GM23338 (cell line): Measurements from ENCODE around the gene INS. TPM values are rescaled to one million over a fixed set of nuclear protein-coding genes. Genes with fewer than 3 reads are reported as not detected.

Source experiments
- ATAC-seq: fragments of 200-7000 bp; cut with Tn5 transposase; 3 replicates; pipeline ENCODE4 v1.9.1; 2020
- DNase-seq: peaks from one replicate; pipeline ENCODE4 v3.0.0-alpha.2; 2015; ENCODE audit warnings: low spot score
- H2AFZ ChIP-seq: fragments of 200-600 bp; sonication (generic); 2 replicates; pipeline ENCODE4 v1.8.0; 2016; ENCODE audit warnings: antibody characterized with exemption, mild to moderate bottlenecking, moderate library complexity
- H3F3A ChIP-seq: fragments of 200-600 bp; sonication (generic); replicated peaks from 2 replicates; pipeline ENCODE4 v1.8.0; 2017; ENCODE audit warnings: antibody characterized with exemption, mixed run types, low read depth
- H3K27ac ChIP-seq: fragments of 200-600 bp; sonication (generic); 2 replicates; pipeline ENCODE4 v1.6.1; 2016; ENCODE audit warnings: low read depth
- H3K27me3 ChIP-seq: fragments of 200-600 bp; sonication (generic); 2 replicates; pipeline ENCODE4 v1.8.0; 2016; ENCODE audit warnings: mild to moderate bottlenecking, mixed run types, moderate library complexity; ENCODE audit not compliant: insufficient read depth
- H3K36me3 ChIP-seq: fragments of 200-600 bp; sonication (generic); 2 replicates; pipeline ENCODE4 v1.8.0; 2016; ENCODE audit warnings: mild to moderate bottlenecking; ENCODE audit not compliant: insufficient read depth
- H3K4me1 ChIP-seq: fragments of 200-600 bp; sonication (generic); 2 replicates; pipeline ENCODE4 v1.8.0; 2016; ENCODE audit warnings: mild to moderate bottlenecking, moderate library complexity; ENCODE audit not compliant: insufficient read depth
- H3K4me2 ChIP-seq: fragments of 200-600 bp; sonication (generic); 2 replicates; pipeline ENCODE4 v1.7.1; 2017; ENCODE audit warnings: mixed run types
- H3K4me3 ChIP-seq: fragments of 200-600 bp; sonication (generic); 2 replicates; pipeline ENCODE4 v1.6.1; 2016; ENCODE audit warnings: mixed run types
- H3K79me2 ChIP-seq: fragments of 200-600 bp; sonication (generic); replicated peaks from 2 replicates; pipeline ENCODE4 v1.8.0; 2017; ENCODE audit warnings: mild to moderate bottlenecking; ENCODE audit not compliant: insufficient read depth
- H3K9me2 ChIP-seq: fragments of 200-600 bp; sonication (generic); 2 replicates; pipeline ENCODE4 v1.8.0; 2017; ENCODE audit not compliant: insufficient read depth
- H4K20me1 ChIP-seq: fragments of 200-600 bp; sonication (generic); replicated peaks from 2 replicates; pipeline ENCODE4 v1.8.0; 2017; ENCODE audit warnings: mild to moderate bottlenecking; ENCODE audit not compliant: insufficient read depth
- H3K27ac Mint-ChIP-seq: 2 replicates; pipeline ENCODE4 v1.8.0; 2020; ENCODE audit warnings: inconsistent platforms, mild to moderate bottlenecking, moderate library complexity, mixed read lengths
- H3K27me3 Mint-ChIP-seq: 3 replicates; pipeline ENCODE4 v1.8.0; 2022; ENCODE audit warnings: low read depth, mild to moderate bottlenecking, moderate library complexity, mixed read lengths, inconsistent platforms; ENCODE audit not compliant: insufficient read depth, poor library complexity
- H3K36me3 Mint-ChIP-seq: 3 replicates; pipeline ENCODE4 v1.8.0; 2021; ENCODE audit warnings: low read depth, mild to moderate bottlenecking, inconsistent platforms, moderate library complexity, mixed read lengths
- H3K4me1 Mint-ChIP-seq: 3 replicates; pipeline ENCODE4 v1.8.0; 2020; ENCODE audit warnings: mild to moderate bottlenecking, inconsistent platforms, mixed read lengths
- H3K4me3 Mint-ChIP-seq: 3 replicates; pipeline ENCODE4 v1.8.0; 2021; ENCODE audit warnings: moderate library complexity, mild to moderate bottlenecking, inconsistent platforms, mixed read lengths
- H3K9me3 Mint-ChIP-seq: 3 replicates; pipeline ENCODE4 v1.8.0; 2020; ENCODE audit warnings: moderate library complexity, mild to moderate bottlenecking, inconsistent platforms, mixed read lengths
- CREB1 ChIP-seq: fragments of 250-450 bp; sonication (Bioruptor Pico); IDR thresholded peaks from 2 replicates; pipeline ENCODE4 v1.5.0; 2020; ENCODE audit warnings: low read depth, mild to moderate bottlenecking, moderate library complexity
- EZH2 ChIP-seq: fragments of 200-600 bp; sonication (generic); IDR thresholded peaks from one replicate; pipeline ENCODE4 v1.8.0; 2017; ENCODE audit warnings: antibody characterized with exemption, mild to moderate bottlenecking, low read depth; ENCODE audit not compliant: unreplicated experiment
- EZH2phosphoT487 ChIP-seq: fragments of 200-600 bp; sonication (generic); IDR thresholded peaks from one replicate; pipeline ENCODE4 v1.8.1; 2018; ENCODE audit warnings: antibody characterized with exemption; ENCODE audit not compliant: unreplicated experiment
- JUNB ChIP-seq: IDR thresholded peaks from one replicate; pipeline ENCODE4 v1.6.1; 2016; ENCODE audit warnings: antibody characterized with exemption; ENCODE audit not compliant: unreplicated experiment
- NANOG ChIP-seq: IDR thresholded peaks from 2 replicates; pipeline ENCODE4 v1.6.1; 2016; ENCODE audit warnings: antibody characterized with exemption, borderline replicate concordance
- POLR2AphosphoS5 ChIP-seq: IDR thresholded peaks from 2 replicates; pipeline ENCODE4 v1.6.1; 2016; ENCODE audit warnings: antibody characterized with exemption, low read depth
- STAT1 ChIP-seq: IDR thresholded peaks from one replicate; pipeline ENCODE4 v1.6.1; 2016; ENCODE audit warnings: antibody characterized with exemption; ENCODE audit not compliant: unreplicated experiment
- ZNF114 ChIP-seq: fragments of 250-450 bp; sonication (Bioruptor Pico); IDR thresholded peaks from 2 replicates; pipeline ENCODE4 v1.5.0; 2020; ENCODE audit warnings: mild to moderate bottlenecking, moderate library complexity
- ZNF331 ChIP-seq: fragments of 250-450 bp; sonication (Bioruptor Pico); IDR thresholded peaks from 2 replicates; pipeline ENCODE4 v1.5.0; 2020; ENCODE audit warnings: low read depth, mild to moderate bottlenecking, moderate library complexity
- polyA plus RNA-seq: library from polyadenylated mRNA; unstranded; fragments of >200 nt; fragmentation: Nextera tagmentation; extraction: Ambion mirVana; gene quantifications from 2 replicates; pipeline ENCODE4 v1.2.1, GENCODE V29; 2016
- total RNA-seq: library from RNA; depleted of rRNA; stranded (reverse); fragments of >200 nt; shearing (Covaris generic); gene quantifications from 2 replicates; pipeline ENCODE4 v1.2.3, GENCODE V29; 2014
- TF ChIP-seq, protein P1 (sequence below): fragments of 250-450 bp; sonication (Bioruptor Pico); IDR thresholded peaks from 2 replicates; pipeline ENCODE4 v1.5.0; 2020; ENCODE audit warnings: mild to moderate bottlenecking, moderate library complexity
- TF ChIP-seq, protein P2 (sequence below): IDR thresholded peaks from 2 replicates; pipeline ENCODE4 v1.6.1; 2016; ENCODE audit warnings: antibody characterized with exemption
- TF ChIP-seq, protein P3 (sequence below), 2 experiments: fragments of 200-600 bp in 1 of 2; sonication (generic) in 1 of 2; conservative IDR thresholded peaks; 2 replicates each; pipeline versions ENCODE4 v1.5.1 to v1.6.1; 2016 to 2017; ENCODE audit warnings: antibody characterized with exemption in 2 of 2, low read depth in 2 of 2, mild to moderate bottlenecking in 2 of 2, moderate library complexity in 1 of 2
- TF ChIP-seq, protein P4 (sequence below): IDR thresholded peaks from one replicate; pipeline ENCODE4 v1.6.1; 2018; ENCODE audit warnings: antibody characterized with exemption; ENCODE audit not compliant: unreplicated experiment

The INS gene
- total and polyA plus RNA-seq, 2 experiments from 2014 or later = not detected

DNA sequence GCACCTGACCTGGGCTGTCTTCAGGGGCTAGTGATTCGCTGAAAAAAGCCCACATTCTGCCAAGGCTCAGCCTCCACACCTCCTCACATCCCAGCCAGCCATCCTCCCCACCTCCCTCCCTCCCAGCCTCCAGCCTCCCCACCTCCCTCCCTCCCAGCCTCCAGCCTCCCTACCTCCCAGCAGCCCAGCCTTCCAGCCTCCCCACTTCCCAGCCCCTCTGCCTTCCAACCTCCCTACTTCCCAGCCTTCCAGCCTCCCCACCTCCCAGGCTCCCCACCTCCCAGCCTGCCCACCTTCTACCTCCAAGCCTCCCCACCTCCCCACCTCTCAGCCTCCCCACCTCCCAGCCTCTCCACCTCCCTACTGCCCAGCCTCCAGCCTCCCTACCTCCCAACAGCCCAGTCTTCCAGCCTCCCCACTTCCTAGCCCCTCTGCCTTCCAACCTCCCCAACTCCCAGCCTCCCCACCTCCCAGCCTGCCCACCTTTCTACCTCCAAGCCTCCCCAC, 44.3 kb upstream of the INS start:
- no peak overlapping the region for H3K27ac ChIP-seq
- DNase-seq = no peak
- H3K27me3 ChIP-seq = no peaks in the 10 kb centered on the region
- H4K20me1 ChIP-seq = no peaks in the 10 kb centered on the region
- H3K36me3 Mint-ChIP-seq = no peaks in the 10 kb centered on the region
- H3K4me2 ChIP-seq = no peak overlapping the region
- H3F3A ChIP-seq = no peaks in the 10 kb centered on the region
- ATAC-seq = no peak
- no peaks in the 10 kb centered on the region for H3K4me1 ChIP-seq
- no peak overlapping the region for H3K27ac Mint-ChIP-seq
- no peaks in the 10 kb centered on the region for H3K79me2 ChIP-seq
- H3K9me3 Mint-ChIP-seq = peaks cover 3% of the 10 kb centered on the region; the same call in 2 of the 3 replicates
- H3K4me1 Mint-ChIP-seq = no peaks in the 10 kb centered on the region
- H3K4me3 Mint-ChIP-seq = no peak overlapping the region
- H3K36me3 ChIP-seq = no peaks in the 10 kb centered on the region
- H3K4me3 ChIP-seq = no peak overlapping the region
- peaks cover 15% of the 10 kb centered on the region for H3K27me3 Mint-ChIP-seq
- TF ChIP-seq JUNB = no peak
- no peak for TF ChIP-seq POLR2AphosphoS5
- no peak for TF ChIP-seq EZH2phosphoT487
- TF ChIP-seq ZNF114 (CRISPR knock-in tag) = no peak
- no peak for TF ChIP-seq EZH2
- TF ChIP-seq, protein P1, sequence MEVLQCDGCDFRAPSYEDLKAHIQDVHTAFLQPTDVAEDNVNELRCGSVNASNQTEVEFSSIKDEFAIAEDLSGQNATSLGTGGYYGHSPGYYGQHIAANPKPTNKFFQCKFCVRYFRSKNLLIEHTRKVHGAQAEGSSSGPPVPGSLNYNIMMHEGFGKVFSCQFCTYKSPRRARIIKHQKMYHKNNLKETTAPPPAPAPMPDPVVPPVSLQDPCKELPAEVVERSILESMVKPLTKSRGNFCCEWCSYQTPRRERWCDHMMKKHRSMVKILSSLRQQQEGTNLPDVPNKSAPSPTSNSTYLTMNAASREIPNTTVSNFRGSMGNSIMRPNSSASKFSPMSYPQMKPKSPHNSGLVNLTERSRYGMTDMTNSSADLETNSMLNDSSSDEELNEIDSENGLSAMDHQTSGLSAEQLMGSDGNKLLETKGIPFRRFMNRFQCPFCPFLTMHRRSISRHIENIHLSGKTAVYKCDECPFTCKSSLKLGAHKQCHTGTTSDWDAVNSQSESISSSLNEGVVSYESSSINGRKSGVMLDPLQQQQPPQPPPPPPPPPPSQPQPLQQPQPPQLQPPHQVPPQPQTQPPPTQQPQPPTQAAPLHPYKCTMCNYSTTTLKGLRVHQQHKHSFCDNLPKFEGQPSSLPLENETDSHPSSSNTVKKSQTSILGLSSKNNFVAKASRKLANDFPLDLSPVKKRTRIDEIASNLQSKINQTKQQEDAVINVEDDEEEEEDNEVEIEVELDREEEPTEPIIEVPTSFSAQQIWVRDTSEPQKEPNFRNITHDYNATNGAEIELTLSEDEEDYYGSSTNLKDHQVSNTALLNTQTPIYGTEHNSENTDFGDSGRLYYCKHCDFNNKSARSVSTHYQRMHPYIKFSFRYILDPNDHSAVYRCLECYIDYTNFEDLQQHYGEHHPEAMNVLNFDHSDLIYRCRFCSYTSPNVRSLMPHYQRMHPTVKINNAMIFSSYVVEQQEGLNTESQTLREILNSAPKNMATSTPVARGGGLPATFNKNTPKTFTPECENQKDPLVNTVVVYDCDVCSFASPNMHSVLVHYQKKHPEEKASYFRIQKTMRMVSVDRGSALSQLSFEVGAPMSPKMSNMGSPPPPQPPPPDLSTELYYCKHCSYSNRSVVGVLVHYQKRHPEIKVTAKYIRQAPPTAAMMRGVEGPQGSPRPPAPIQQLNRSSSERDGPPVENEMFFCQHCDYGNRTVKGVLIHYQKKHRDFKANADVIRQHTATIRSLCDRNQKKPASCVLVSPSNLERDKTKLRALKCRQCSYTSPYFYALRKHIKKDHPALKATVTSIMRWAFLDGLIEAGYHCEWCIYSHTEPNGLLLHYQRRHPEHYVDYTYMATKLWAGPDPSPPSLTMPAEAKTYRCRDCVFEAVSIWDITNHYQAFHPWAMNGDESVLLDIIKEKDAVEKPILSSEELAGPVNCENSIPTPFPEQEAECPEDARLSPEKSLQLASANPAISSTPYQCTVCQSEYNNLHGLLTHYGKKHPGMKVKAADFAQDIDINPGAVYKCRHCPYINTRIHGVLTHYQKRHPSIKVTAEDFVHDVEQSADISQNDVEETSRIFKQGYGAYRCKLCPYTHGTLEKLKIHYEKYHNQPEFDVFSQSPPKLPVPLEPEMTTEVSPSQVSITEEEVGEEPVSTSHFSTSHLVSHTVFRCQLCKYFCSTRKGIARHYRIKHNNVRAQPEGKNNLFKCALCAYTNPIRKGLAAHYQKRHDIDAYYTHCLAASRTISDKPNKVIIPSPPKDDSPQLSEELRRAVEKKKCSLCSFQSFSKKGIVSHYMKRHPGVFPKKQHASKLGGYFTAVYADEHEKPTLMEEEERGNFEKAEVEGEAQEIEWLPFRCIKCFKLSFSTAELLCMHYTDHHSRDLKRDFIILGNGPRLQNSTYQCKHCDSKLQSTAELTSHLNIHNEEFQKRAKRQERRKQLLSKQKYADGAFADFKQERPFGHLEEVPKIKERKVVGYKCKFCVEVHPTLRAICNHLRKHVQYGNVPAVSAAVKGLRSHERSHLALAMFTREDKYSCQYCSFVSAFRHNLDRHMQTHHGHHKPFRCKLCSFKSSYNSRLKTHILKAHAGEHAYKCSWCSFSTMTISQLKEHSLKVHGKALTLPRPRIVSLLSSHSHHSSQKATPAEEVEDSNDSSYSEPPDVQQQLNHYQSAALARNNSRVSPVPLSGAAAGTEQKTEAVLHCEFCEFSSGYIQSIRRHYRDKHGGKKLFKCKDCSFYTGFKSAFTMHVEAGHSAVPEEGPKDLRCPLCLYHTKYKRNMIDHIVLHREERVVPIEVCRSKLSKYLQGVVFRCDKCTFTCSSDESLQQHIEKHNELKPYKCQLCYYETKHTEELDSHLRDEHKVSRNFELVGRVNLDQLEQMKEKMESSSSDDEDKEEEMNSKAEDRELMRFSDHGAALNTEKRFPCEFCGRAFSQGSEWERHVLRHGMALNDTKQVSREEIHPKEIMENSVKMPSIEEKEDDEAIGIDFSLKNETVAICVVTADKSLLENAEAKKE (CRISPR knock-in tag) = no peak
- TF ChIP-seq STAT1 = no peak
- TF ChIP-seq, protein P2, sequence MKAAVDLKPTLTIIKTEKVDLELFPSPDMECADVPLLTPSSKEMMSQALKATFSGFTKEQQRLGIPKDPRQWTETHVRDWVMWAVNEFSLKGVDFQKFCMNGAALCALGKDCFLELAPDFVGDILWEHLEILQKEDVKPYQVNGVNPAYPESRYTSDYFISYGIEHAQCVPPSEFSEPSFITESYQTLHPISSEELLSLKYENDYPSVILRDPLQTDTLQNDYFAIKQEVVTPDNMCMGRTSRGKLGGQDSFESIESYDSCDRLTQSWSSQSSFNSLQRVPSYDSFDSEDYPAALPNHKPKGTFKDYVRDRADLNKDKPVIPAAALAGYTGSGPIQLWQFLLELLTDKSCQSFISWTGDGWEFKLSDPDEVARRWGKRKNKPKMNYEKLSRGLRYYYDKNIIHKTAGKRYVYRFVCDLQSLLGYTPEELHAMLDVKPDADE = no peak
- no peak for TF ChIP-seq NANOG
- TF ChIP-seq, protein P3, sequence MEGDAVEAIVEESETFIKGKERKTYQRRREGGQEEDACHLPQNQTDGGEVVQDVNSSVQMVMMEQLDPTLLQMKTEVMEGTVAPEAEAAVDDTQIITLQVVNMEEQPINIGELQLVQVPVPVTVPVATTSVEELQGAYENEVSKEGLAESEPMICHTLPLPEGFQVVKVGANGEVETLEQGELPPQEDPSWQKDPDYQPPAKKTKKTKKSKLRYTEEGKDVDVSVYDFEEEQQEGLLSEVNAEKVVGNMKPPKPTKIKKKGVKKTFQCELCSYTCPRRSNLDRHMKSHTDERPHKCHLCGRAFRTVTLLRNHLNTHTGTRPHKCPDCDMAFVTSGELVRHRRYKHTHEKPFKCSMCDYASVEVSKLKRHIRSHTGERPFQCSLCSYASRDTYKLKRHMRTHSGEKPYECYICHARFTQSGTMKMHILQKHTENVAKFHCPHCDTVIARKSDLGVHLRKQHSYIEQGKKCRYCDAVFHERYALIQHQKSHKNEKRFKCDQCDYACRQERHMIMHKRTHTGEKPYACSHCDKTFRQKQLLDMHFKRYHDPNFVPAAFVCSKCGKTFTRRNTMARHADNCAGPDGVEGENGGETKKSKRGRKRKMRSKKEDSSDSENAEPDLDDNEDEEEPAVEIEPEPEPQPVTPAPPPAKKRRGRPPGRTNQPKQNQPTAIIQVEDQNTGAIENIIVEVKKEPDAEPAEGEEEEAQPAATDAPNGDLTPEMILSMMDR (conservative IDR thresholded peaks at IDR 0.05; ENCODE audit: low read depth in 2 of 2) = no peak
- TF ChIP-seq CREB1 (CRISPR knock-in tag) = no peak
- TF ChIP-seq ZNF331 (CRISPR knock-in tag) = no peak
- TF ChIP-seq, protein P4, sequence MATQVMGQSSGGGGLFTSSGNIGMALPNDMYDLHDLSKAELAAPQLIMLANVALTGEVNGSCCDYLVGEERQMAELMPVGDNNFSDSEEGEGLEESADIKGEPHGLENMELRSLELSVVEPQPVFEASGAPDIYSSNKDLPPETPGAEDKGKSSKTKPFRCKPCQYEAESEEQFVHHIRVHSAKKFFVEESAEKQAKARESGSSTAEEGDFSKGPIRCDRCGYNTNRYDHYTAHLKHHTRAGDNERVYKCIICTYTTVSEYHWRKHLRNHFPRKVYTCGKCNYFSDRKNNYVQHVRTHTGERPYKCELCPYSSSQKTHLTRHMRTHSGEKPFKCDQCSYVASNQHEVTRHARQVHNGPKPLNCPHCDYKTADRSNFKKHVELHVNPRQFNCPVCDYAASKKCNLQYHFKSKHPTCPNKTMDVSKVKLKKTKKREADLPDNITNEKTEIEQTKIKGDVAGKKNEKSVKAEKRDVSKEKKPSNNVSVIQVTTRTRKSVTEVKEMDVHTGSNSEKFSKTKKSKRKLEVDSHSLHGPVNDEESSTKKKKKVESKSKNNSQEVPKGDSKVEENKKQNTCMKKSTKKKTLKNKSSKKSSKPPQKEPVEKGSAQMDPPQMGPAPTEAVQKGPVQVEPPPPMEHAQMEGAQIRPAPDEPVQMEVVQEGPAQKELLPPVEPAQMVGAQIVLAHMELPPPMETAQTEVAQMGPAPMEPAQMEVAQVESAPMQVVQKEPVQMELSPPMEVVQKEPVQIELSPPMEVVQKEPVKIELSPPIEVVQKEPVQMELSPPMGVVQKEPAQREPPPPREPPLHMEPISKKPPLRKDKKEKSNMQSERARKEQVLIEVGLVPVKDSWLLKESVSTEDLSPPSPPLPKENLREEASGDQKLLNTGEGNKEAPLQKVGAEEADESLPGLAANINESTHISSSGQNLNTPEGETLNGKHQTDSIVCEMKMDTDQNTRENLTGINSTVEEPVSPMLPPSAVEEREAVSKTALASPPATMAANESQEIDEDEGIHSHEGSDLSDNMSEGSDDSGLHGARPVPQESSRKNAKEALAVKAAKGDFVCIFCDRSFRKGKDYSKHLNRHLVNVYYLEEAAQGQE = no peak
- no peak overlapping the region for H2AFZ ChIP-seq
- no peaks in the 10 kb centered on the region for H3K9me2 ChIP-seq
